Ishikawa (cell line): ENCODE measurements around the gene CENPS.

Experiments
- CEBPB ChIP-seq: IDR thresholded peaks from 2 replicates; pipeline ENCODE4 v1.6.1; 2012
- CREB1 ChIP-seq: IDR thresholded peaks from 2 replicates; pipeline ENCODE4 v1.6.1; 2012; ENCODE audit warnings: low read depth
- EGR1 ChIP-seq: IDR thresholded peaks from 2 replicates; pipeline ENCODE4 v1.6.1; 2012
- EP300 ChIP-seq: IDR thresholded peaks from 2 replicates; pipeline ENCODE4 v1.6.1; 2012; ENCODE audit warnings: borderline replicate concordance
- FOXM1 ChIP-seq: IDR thresholded peaks from 2 replicates; pipeline ENCODE4 v1.6.1; 2012; ENCODE audit warnings: low read depth, borderline replicate concordance
- MAX ChIP-seq: IDR thresholded peaks from 2 replicates; pipeline ENCODE4 v1.6.1; 2012
- NFIC ChIP-seq: IDR thresholded peaks from 2 replicates; pipeline ENCODE4 v1.6.1; 2012
- RAD21 ChIP-seq: IDR thresholded peaks from 2 replicates; pipeline ENCODE4 v1.6.1; 2012; ENCODE audit warnings: low read depth
- TAF1 ChIP-seq: IDR thresholded peaks from 2 replicates; pipeline ENCODE4 v1.6.1; 2012; ENCODE audit warnings: low read depth, mild to moderate bottlenecking
- TCF12 ChIP-seq: IDR thresholded peaks from 2 replicates; pipeline ENCODE4 v1.6.1; 2012; ENCODE audit warnings: low read depth
- TEAD4 ChIP-seq: IDR thresholded peaks from 2 replicates; pipeline ENCODE4 v1.6.1; 2012
- USF1 ChIP-seq: IDR thresholded peaks from 2 replicates; pipeline ENCODE4 v1.6.1; 2012
- YY1 ChIP-seq: IDR thresholded peaks from 2 replicates; pipeline ENCODE4 v1.6.1; 2012; ENCODE audit warnings: low read depth
- ZBTB7A ChIP-seq: IDR thresholded peaks from 2 replicates; pipeline ENCODE4 v1.6.1; 2012; ENCODE audit warnings: low read depth
- TF ChIP-seq, protein P1 (sequence below): IDR thresholded peaks from 2 replicates; pipeline ENCODE4 v1.6.1; 2012; ENCODE audit warnings: low read depth, mild to moderate bottlenecking

The CENPS gene

GRCh38 chr1:10475510-10475909 lies 45.3 kb downstream of the CENPS start:
- no peak for TF ChIP-seq TEAD4
- no peak for TF ChIP-seq RAD21
- TF ChIP-seq CEBPB = no peak

GRCh38 chr1:10479296-10479695 lies 49.1 kb downstream of the CENPS start:
- TF ChIP-seq CREB1 (no peak), FOXM1 (no peak), TAF1 (no peak), YY1 (no peak), EP300 (no peak), NFIC (no peak)

GRCh38 chr1:10480614-10481013 lies 50.4 kb downstream of the CENPS start:
- TF ChIP-seq, protein P1, sequence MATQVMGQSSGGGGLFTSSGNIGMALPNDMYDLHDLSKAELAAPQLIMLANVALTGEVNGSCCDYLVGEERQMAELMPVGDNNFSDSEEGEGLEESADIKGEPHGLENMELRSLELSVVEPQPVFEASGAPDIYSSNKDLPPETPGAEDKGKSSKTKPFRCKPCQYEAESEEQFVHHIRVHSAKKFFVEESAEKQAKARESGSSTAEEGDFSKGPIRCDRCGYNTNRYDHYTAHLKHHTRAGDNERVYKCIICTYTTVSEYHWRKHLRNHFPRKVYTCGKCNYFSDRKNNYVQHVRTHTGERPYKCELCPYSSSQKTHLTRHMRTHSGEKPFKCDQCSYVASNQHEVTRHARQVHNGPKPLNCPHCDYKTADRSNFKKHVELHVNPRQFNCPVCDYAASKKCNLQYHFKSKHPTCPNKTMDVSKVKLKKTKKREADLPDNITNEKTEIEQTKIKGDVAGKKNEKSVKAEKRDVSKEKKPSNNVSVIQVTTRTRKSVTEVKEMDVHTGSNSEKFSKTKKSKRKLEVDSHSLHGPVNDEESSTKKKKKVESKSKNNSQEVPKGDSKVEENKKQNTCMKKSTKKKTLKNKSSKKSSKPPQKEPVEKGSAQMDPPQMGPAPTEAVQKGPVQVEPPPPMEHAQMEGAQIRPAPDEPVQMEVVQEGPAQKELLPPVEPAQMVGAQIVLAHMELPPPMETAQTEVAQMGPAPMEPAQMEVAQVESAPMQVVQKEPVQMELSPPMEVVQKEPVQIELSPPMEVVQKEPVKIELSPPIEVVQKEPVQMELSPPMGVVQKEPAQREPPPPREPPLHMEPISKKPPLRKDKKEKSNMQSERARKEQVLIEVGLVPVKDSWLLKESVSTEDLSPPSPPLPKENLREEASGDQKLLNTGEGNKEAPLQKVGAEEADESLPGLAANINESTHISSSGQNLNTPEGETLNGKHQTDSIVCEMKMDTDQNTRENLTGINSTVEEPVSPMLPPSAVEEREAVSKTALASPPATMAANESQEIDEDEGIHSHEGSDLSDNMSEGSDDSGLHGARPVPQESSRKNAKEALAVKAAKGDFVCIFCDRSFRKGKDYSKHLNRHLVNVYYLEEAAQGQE = no peak
- no peak for TF ChIP-seq NFIC
- TF ChIP-seq CREB1 = no peak
- no peak for TF ChIP-seq YY1
- TF ChIP-seq TAF1 = no peak
- no peak for TF ChIP-seq EP300
- TF ChIP-seq ZBTB7A = no peak
- no peak for TF ChIP-seq TCF12
- TF ChIP-seq TEAD4 = no peak
- TF ChIP-seq FOXM1 = no peak
- no peak for TF ChIP-seq CEBPB
- TF ChIP-seq USF1 = no peak
- TF ChIP-seq MAX = no peak
- no peak for TF ChIP-seq RAD21
- no peak for TF ChIP-seq EGR1

DNA sequence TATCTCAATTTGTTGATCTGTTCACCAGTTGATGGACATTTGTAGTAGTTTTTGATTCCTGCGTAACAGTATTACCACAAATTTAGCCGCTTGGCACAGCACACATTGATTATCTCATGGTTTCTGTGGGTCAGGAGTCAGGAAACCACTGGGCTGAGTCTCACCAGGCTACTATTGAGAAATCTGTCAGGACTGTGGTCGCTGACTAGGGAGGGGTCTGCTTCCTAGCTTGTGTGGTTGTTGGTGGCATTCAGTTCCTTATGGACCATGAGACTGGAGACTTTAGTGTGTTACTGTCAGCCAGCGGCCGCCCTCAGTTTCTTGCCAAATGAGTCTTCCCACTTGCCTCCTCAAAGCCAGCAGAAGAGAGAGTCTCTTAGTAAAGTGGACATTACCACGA lies 54.3 kb downstream of the CENPS start:
- TF ChIP-seq USF1 = no peak
- no peak for TF ChIP-seq TAF1
- no peak for TF ChIP-seq ZBTB7A
- TF ChIP-seq TEAD4 = no peak
- TF ChIP-seq EGR1 = no peak
- no peak for TF ChIP-seq CREB1
- TF ChIP-seq YY1 = no peak
- no peak for TF ChIP-seq RAD21
- no peak for TF ChIP-seq NFIC
- TF ChIP-seq, protein P1 = no peak
- no peak for TF ChIP-seq EP300
- no peak for TF ChIP-seq MAX

- TF ChIP-seq ZBTB7A (no peak), TCF12 (no peak), USF1 (no peak), TEAD4 (no peak), RAD21 (no peak), YY1 (no peak), MAX (no peak), CEBPB (no peak), NFIC (no peak)
These were observed 59.2 kb downstream of the CENPS start for GRCh38 chr1:10489291-10490055.
